HL-60 (cell line): ENCODE data around the gene TMEM250.

Experiments used
- GABPA ChIP-seq: IDR thresholded peaks from 2 replicates; pipeline ENCODE4 v1.6.1; 2012; ENCODE audit warnings: low read depth
- POLR2AphosphoS5 ChIP-seq: IDR thresholded peaks from 2 replicates; pipeline ENCODE4 v1.6.1; 2012; ENCODE audit warnings: low read depth
- SPI1 ChIP-seq: IDR thresholded peaks from 2 replicates; pipeline ENCODE4 v1.6.1; 2012; ENCODE audit warnings: low read depth, mild to moderate bottlenecking, borderline replicate concordance
- TF ChIP-seq, protein P1 (sequence below): IDR thresholded peaks from one replicate; pipeline ENCODE4 v1.5.1; 2011; ENCODE audit warnings: low read length, control low read depth, inconsistent platforms; ENCODE audit not compliant: insufficient read depth
- TF ChIP-seq, protein P2 (sequence below): IDR thresholded peaks from 2 replicates; pipeline ENCODE4 v1.6.1; 2012; ENCODE audit warnings: low read depth; ENCODE audit not compliant: insufficient replicate concordance

DNA sequence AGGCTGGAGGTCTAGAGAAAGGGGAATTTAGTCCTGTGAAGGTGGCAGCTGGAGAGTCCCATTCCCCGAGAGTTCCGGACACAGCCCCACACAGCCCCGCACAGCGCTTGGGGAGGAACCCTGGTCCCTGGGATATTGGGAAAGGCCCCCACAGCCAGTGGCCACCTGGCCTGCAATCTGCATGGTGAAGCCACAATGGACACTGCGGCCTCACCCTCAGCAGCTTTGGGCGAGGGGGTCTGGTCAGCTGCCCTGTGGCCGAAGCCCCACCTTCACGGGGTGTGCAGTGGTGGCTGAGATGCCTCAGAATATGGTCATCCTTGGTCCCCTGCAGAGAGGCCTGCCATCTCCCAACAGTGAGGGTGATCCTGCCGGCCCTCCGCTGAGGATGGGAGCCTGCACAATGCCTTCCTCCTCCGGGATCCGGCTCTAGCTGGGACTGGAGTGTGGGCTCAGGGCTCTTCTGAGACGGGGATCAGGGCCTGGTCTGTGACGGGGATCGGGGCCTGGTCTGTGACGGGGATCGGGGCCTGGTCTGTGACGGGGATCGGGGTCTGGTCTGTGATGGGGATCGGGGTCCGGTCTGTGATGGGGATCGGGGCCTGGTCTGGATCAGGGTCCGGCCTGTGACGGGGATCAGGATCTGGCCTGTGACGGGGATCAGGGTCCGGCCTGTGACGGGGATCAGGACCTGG is 33.3 kb upstream of the TMEM250 start:
- no peak for TF ChIP-seq POLR2AphosphoS5
- TF ChIP-seq, protein P1, sequence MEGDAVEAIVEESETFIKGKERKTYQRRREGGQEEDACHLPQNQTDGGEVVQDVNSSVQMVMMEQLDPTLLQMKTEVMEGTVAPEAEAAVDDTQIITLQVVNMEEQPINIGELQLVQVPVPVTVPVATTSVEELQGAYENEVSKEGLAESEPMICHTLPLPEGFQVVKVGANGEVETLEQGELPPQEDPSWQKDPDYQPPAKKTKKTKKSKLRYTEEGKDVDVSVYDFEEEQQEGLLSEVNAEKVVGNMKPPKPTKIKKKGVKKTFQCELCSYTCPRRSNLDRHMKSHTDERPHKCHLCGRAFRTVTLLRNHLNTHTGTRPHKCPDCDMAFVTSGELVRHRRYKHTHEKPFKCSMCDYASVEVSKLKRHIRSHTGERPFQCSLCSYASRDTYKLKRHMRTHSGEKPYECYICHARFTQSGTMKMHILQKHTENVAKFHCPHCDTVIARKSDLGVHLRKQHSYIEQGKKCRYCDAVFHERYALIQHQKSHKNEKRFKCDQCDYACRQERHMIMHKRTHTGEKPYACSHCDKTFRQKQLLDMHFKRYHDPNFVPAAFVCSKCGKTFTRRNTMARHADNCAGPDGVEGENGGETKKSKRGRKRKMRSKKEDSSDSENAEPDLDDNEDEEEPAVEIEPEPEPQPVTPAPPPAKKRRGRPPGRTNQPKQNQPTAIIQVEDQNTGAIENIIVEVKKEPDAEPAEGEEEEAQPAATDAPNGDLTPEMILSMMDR, result no peak
- TF ChIP-seq, protein P2, sequence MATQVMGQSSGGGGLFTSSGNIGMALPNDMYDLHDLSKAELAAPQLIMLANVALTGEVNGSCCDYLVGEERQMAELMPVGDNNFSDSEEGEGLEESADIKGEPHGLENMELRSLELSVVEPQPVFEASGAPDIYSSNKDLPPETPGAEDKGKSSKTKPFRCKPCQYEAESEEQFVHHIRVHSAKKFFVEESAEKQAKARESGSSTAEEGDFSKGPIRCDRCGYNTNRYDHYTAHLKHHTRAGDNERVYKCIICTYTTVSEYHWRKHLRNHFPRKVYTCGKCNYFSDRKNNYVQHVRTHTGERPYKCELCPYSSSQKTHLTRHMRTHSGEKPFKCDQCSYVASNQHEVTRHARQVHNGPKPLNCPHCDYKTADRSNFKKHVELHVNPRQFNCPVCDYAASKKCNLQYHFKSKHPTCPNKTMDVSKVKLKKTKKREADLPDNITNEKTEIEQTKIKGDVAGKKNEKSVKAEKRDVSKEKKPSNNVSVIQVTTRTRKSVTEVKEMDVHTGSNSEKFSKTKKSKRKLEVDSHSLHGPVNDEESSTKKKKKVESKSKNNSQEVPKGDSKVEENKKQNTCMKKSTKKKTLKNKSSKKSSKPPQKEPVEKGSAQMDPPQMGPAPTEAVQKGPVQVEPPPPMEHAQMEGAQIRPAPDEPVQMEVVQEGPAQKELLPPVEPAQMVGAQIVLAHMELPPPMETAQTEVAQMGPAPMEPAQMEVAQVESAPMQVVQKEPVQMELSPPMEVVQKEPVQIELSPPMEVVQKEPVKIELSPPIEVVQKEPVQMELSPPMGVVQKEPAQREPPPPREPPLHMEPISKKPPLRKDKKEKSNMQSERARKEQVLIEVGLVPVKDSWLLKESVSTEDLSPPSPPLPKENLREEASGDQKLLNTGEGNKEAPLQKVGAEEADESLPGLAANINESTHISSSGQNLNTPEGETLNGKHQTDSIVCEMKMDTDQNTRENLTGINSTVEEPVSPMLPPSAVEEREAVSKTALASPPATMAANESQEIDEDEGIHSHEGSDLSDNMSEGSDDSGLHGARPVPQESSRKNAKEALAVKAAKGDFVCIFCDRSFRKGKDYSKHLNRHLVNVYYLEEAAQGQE, result no peak
- no peak for TF ChIP-seq GABPA
- TF ChIP-seq SPI1, result no peak
